Pancreas (tissue), 10 donors: Measurements from ENCODE around the gene EHD4. TPM values are rescaled to one million over a fixed set of nuclear protein-coding genes. Genes with fewer than 3 reads are reported as not detected.

Experiments
- ATAC-seq, 4 donors: fragments of 200-7000 bp; cut with Tn5 transposase; one replicate each; pipeline versions ENCODE4 v1.8.0 to v1.9.1; 2020; ENCODE audit warnings: mild to moderate bottlenecking in 4 of 4, moderate library complexity in 4 of 4
- DNase-seq, 6 donors: peaks; one replicate each; pipeline ENCODE4 v3.0.0-alpha.2; 2020
- FAIRE-seq: peaks from 2 replicates; lab custom pipeline; 2012; peaks lifted over from hg19 to GRCh38; lab: Jason Lieb, UNC
- H3K27ac ChIP-seq, 4 donors: fragments of 200-600 bp; sonication (generic); 1 replicate in 3 of 4; 2 replicates in 1 of 4; pipeline versions ENCODE4 v1.5.0 to v1.8.0; 2020
- H3K27me3 ChIP-seq, 4 donors: fragments of 200-600 bp; one replicate each; pipeline ENCODE4 v1.8.0; 2021
- H3K36me3 ChIP-seq, 3 donors: fragments of 200-600 bp; sonication (generic) in 1 of 3; one replicate each; pipeline versions ENCODE4 v1.5.0 to v1.8.0; 2020 to 2021
- H3K4me1 ChIP-seq, 3 donors: fragments of 200-600 bp; one replicate each; pipeline ENCODE4 v1.8.0; 2021
- H3K4me3 ChIP-seq, 4 donors: fragments of 200-600 bp; sonication (generic) in 2 of 4; one replicate each; pipeline versions ENCODE4 v1.5.0 to v1.8.0; 2020 to 2021
- H3K9me3 ChIP-seq, 4 donors: fragments of 200-600 bp; one replicate each; pipeline ENCODE4 v1.8.0; 2021
- CTCF ChIP-seq, 4 donors: fragments of 200-600 bp; sonication (generic) in 3 of 4; IDR thresholded peaks; one replicate each; pipeline versions ENCODE4 v1.5.0 to v1.8.0; 2021; ENCODE audit warnings: antibody characterized with exemption in 4 of 4
- WGBS, 2 donors: extraction: QIAGEN DNeasy Blood & Tissue Kit; methylation state at CpG; one replicate each; pipeline ENCODE4 v1.1.7; 2013; 5-methylcytosine and 5-hydroxymethylcytosine counted together
- intact Hi-C, 3 donors: fragments of 100-400 bp; cut with DNase I; formaldehyde crosslinking; loops; one replicate each; pipeline versions ENCODE4 v1.11.1 to v1.14.2; 2022
- microRNA-seq, 2 donors: library from miRNA; unstranded; fragments of <30 nt; microRNA quantifications; one replicate each; pipeline versions ENCODE4 to v1.1.0, GENCODE V29; 2019 to 2020
- polyA plus RNA-seq, 2 donors: library from polyadenylated mRNA; stranded (reverse); fragments of 200-250 nt; gene quantifications; one replicate each; pipeline ENCODE4 v1.2.3, GENCODE V29; 2013
- total RNA-seq, 6 donors: library from RNA; stranded (reverse); fragmentation: NEBNext Ultra II Directional in 4 of 6; extraction: Animal tissue kit (Norgen Biotek cat#: 25700) in 4 of 6; gene quantifications; one replicate each; pipeline versions ENCODE4 v1.2.1 to v1.2.4, GENCODE V29; 2021 to 2023
- donor health status: healthy with polysubstance abuse.
- donor health status: DM: no; HTN: no; CAD: no; lungs with moderate emphysema.
- donor health status: DM: no; HTN: no; CAD: no.
- donor health status: control.
- donor health status: control.
- donor health status: Bipolar disorder and iron deficiency.
- donor health status: DM: yes; HTN: yes; CAD: no.
- donor health status: DM: no; HTN: no; CAD: no.
- donor health status: DM: no; HTN: no; CAD: no.
- donor health status: DM: yes; HTN: yes; CAD: no.

Gene EHD4
- total and polyA plus RNA-seq, 8 donors: 8.1 to 22.8 (median 8.5) TPM

- H3K27ac ChIP-seq: no peak overlapping the region
- TF ChIP-seq CTCF (IDR thresholded peaks at IDR 0.05): no peak
- WGBS, 2 donors: 90 to 91% methylated on average over 14 of the region's 14 CpGs
- DNase-seq: no peak
- no peak overlapping the region for H3K4me3 ChIP-seq
- intact Hi-C loops: no loop called here
- peaks cover 0 to 28% (median 4%) of the 10 kb centered on the region in 3 donors for H3K36me3 ChIP-seq
- no peaks in the 10 kb centered on the region for H3K27me3 ChIP-seq
- no peak for ATAC-seq
- no peaks in the 10 kb centered on the region for H3K4me1 ChIP-seq
- no peaks in the 10 kb centered on the region for H3K9me3 ChIP-seq
- FAIRE-seq: no peak
Measured at GRCh38 chr15:41847206-41847605, 125.2 kb downstream of the EHD4 start.

Small RNA genes within 50 kb of the gene (microRNA-seq; reads per million reads assigned to microRNA genes)
- gene MIR4310: 0 reads per million in 2 donors

Other genes starting within 250 kb of the EHD4 start
- gene MAPKBP1, start 198.1 kb downstream of the EHD4 start, total RNA-seq: 10 to 100 TPM in 1 of 6 donors, 1 to 10 TPM in 5; 5.3 to 12.0 (median 7.2) TPM
- 10 to 100 TPM in 1 of 2 donors, 1 to 10 TPM in 1; 9.3 to 19.2 TPM for gene MAPKBP1, start 198.1 kb downstream of the EHD4 start, polyA plus RNA-seq
- 10 to 100 TPM in 3 of 6 donors, 1 to 10 TPM in 3; 6.5 to 12.5 (median 9.9) TPM for gene JMJD7, start 144.5 kb downstream of the EHD4 start, total RNA-seq
- 10 to 100 TPM; 11.2 to 16.8 TPM for gene JMJD7, start 144.5 kb downstream of the EHD4 start, polyA plus RNA-seq
- gene PLA2G4B, start 133.7 kb downstream of the EHD4 start, total RNA-seq: 1 to 10 TPM; 3.5 to 8.5 (median 5.3) TPM
- 10 to 100 TPM; 46.1 to 56.8 TPM for gene PLA2G4B, start 133.7 kb downstream of the EHD4 start, polyA plus RNA-seq
- 1 to 10 TPM in 2 of 6 donors, under 1 TPM in 4; 0.32 to 4.0 (median 0.60) TPM for gene SPTBN5, start 78.5 kb downstream of the EHD4 start, total RNA-seq
- gene SPTBN5, start 78.5 kb downstream of the EHD4 start, polyA plus RNA-seq: 10 to 100 TPM in 1 of 2 donors, 1 to 10 TPM in 1; 9.5 to 11.4 TPM
- gene PLA2G4E, start 48.5 kb upstream of the EHD4 start, total RNA-seq: under 1 TPM in 1 of 6 donors, not detected in 5; 0.06 TPM
- under 1 TPM in 1 of 2 donors, not detected in 1; 0.05 TPM for gene PLA2G4E, start 48.5 kb upstream of the EHD4 start, polyA plus RNA-seq
- gene PLA2G4D, start 122.0 kb upstream of the EHD4 start, total RNA-seq: under 1 TPM in 2 of 6 donors, not detected in 4; 0.09 to 0.31 TPM
- under 1 TPM; 0.04 to 0.05 TPM for gene PLA2G4D, start 122.0 kb upstream of the EHD4 start, polyA plus RNA-seq
- 1 to 10 TPM in 1 of 6 donors, under 1 TPM in 5; 0.08 to 1.1 (median 0.26) TPM for gene PLA2G4F, start 184.1 kb upstream of the EHD4 start, total RNA-seq
- under 1 TPM; 0.23 to 0.91 TPM for gene PLA2G4F, start 184.1 kb upstream of the EHD4 start, polyA plus RNA-seq
- gene VPS39, start 235.7 kb upstream of the EHD4 start, total RNA-seq: 10 to 100 TPM; 26.4 to 40.9 (median 29.3) TPM
- gene VPS39, start 235.7 kb upstream of the EHD4 start, polyA plus RNA-seq: 10 to 100 TPM; 49.3 to 52.6 TPM